NCI-H2227 treated with DMSO at 0.1 percent for 48 hours (cell line): Measurements from ENCODE around the gene PSENEN.
"Not testable (repeated sequence)": the region's sequence is repeated elsewhere in the genome, so short reads cannot be mapped to it uniquely, and the experiment has no call there.

Experiments used
- DNase-seq: peaks from one replicate; lab custom pipeline; 2025; lab: John Stamatoyannopoulos, UW

Gene PSENEN

GRCh38 chr19:35788205-35788960 is 42.9 kb downstream of the PSENEN start:
- DNase-seq: no peak

GRCh38 chr19:35789195-35789977 is 43.9 kb downstream of the PSENEN start:
- DNase-seq: no peak

GRCh38 chr19:35789978-35790944 is 44.8 kb downstream of the PSENEN start:
- DNase-seq: no peak

GRCh38 chr19:35790981-35791813 is 45.7 kb downstream of the PSENEN start:
- no peak for DNase-seq

- DNase-seq: no peak
Observed at GRCh38 chr19:35791814-35792279, 46.4 kb downstream of the PSENEN start.

- DNase-seq: no peak
Observed at GRCh38 chr19:35792312-35792711, 46.9 kb downstream of the PSENEN start.

GRCh38 chr19:35792888-35793287 is 47.4 kb downstream of the PSENEN start:
- DNase-seq: no peak

- no peak for DNase-seq
Observed at GRCh38 chr19:35793381-35794165, 48.1 kb downstream of the PSENEN start.

- DNase-seq: not testable (repeated sequence)
Observed at GRCh38 chr19:35795564-35795963, 50.1 kb downstream of the PSENEN start.
